Measurements from ENCODE around the gene SRSF3. TPM values are rescaled to one million over a fixed set of nuclear protein-coding genes. Genes with fewer than 3 reads are reported as not detected.

The SRSF3 gene
- total and polyA plus RNA-seq, 9 of the 15 experiments (the other 6 are each of a cell fraction or from before 2014, with no cell fraction given): 337 to 1,200 (median 518) TPM

GRCh38 chr6:36547646-36548400, 46.3 kb upstream of the SRSF3 start (continued):
- peak; percentile 40; the same call in 1 of the 2 replicates for TF ChIP-seq MGA (IDR thresholded peaks at IDR 0.05)
- TF ChIP-seq, protein P1, sequence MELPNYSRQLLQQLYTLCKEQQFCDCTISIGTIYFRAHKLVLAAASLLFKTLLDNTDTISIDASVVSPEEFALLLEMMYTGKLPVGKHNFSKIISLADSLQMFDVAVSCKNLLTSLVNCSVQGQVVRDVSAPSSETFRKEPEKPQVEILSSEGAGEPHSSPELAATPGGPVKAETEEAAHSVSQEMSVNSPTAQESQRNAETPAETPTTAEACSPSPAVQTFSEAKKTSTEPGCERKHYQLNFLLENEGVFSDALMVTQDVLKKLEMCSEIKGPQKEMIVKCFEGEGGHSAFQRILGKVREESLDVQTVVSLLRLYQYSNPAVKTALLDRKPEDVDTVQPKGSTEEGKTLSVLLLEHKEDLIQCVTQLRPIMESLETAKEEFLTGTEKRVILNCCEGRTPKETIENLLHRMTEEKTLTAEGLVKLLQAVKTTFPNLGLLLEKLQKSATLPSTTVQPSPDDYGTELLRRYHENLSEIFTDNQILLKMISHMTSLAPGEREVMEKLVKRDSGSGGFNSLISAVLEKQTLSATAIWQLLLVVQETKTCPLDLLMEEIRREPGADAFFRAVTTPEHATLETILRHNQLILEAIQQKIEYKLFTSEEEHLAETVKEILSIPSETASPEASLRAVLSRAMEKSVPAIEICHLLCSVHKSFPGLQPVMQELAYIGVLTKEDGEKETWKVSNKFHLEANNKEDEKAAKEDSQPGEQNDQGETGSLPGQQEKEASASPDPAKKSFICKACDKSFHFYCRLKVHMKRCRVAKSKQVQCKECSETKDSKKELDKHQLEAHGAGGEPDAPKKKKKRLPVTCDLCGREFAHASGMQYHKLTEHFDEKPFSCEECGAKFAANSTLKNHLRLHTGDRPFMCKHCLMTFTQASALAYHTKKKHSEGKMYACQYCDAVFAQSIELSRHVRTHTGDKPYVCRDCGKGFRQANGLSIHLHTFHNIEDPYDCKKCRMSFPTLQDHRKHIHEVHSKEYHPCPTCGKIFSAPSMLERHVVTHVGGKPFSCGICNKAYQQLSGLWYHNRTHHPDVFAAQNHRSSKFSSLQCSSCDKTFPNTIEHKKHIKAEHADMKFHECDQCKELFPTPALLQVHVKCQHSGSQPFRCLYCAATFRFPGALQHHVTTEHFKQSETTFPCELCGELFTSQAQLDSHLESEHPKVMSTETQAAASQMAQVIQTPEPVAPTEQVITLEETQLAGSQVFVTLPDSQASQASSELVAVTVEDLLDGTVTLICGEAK (IDR thresholded peaks at IDR 0.05): no peak
- TF ChIP-seq, protein P1 (CRISPR knock-in tag; IDR thresholded peaks at IDR 0.05): no peak
- no peak for TF ChIP-seq ZNF316 (IDR thresholded peaks at IDR 0.05)
- peak in 1 of 2 experiments; percentile 37; a peak in 1 of 4 replicates for TF ChIP-seq ARNT (IDR thresholded peaks at IDR 0.05)
- TF ChIP-seq, protein P2, sequence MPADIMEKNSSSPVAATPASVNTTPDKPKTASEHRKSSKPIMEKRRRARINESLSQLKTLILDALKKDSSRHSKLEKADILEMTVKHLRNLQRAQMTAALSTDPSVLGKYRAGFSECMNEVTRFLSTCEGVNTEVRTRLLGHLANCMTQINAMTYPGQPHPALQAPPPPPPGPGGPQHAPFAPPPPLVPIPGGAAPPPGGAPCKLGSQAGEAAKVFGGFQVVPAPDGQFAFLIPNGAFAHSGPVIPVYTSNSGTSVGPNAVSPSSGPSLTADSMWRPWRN (IDR thresholded peaks at IDR 0.05; ENCODE audit: low read depth): no peak
